HepG2 (cell line): ENCODE measurements around the gene AP1M2. TPM values are rescaled to one million over a fixed set of nuclear protein-coding genes. Genes with fewer than 3 reads are reported as not detected.

Experiments used
- ADNP ChIP-seq: sonication (generic); formaldehyde crosslinking; IDR thresholded peaks from 2 replicates; pipeline ENCODE4 v1.4.0; 2020; ENCODE audit warnings: missing genetic modification reagents
- DMAP1 ChIP-seq: IDR thresholded peaks from 2 replicates; pipeline ENCODE4 v1.6.1; 2016
- DZIP1 ChIP-seq: sonication (generic); formaldehyde crosslinking; IDR thresholded peaks from 2 replicates; pipeline ENCODE4 v1.5.0; 2020; ENCODE audit warnings: mild to moderate bottlenecking, missing genetic modification reagents
- HOXA3 ChIP-seq: sonication (generic); formaldehyde crosslinking; IDR thresholded peaks from 2 replicates; pipeline ENCODE4 v1.5.0; 2020; ENCODE audit warnings: missing genetic modification reagents
- KDM2A ChIP-seq: sonication (generic); formaldehyde crosslinking; IDR thresholded peaks from 2 replicates; pipeline ENCODE4 v1.4.0; 2020; ENCODE audit warnings: low read depth, missing genetic modification reagents, borderline replicate concordance
- MXD4 ChIP-seq: IDR thresholded peaks from 2 replicates; pipeline ENCODE4 v1.6.1; 2016; ENCODE audit warnings: mild to moderate bottlenecking, missing biosample characterization, missing genetic modification reagents
- NFE2L1 ChIP-seq: sonication (generic); formaldehyde crosslinking; IDR thresholded peaks from 2 replicates; pipeline ENCODE4 v1.4.0; 2020; ENCODE audit warnings: missing genetic modification reagents, mild to moderate bottlenecking, borderline replicate concordance
- NR0B2 ChIP-seq: sonication (generic); formaldehyde crosslinking; IDR thresholded peaks from 2 replicates; pipeline ENCODE4 v1.4.0; 2020; ENCODE audit warnings: mild to moderate bottlenecking, missing genetic modification reagents
- PRDM10 ChIP-seq: sonication (generic); formaldehyde crosslinking; IDR thresholded peaks from 2 replicates; pipeline ENCODE4 v1.4.0; 2020; ENCODE audit warnings: low read depth, missing genetic modification reagents
- RELA ChIP-seq: sonication (generic); formaldehyde crosslinking; IDR thresholded peaks from 2 replicates; pipeline ENCODE4 v1.4.0; 2020; ENCODE audit warnings: missing genetic modification reagents
- SAP130 ChIP-seq: IDR thresholded peaks from 2 replicates; pipeline ENCODE4 v1.6.1; 2016; ENCODE audit warnings: low read depth
- ZBTB25 ChIP-seq: IDR thresholded peaks from 2 replicates; pipeline ENCODE4 v1.6.1; 2018; ENCODE audit warnings: missing genetic modification reagents
- ZBTB46 ChIP-seq: sonication (generic); formaldehyde crosslinking; IDR thresholded peaks from 2 replicates; pipeline ENCODE4 v1.4.0; 2020; ENCODE audit warnings: mild to moderate bottlenecking, missing genetic modification reagents, borderline replicate concordance
- ZNF20 ChIP-seq: sonication (generic); formaldehyde crosslinking; IDR thresholded peaks from 2 replicates; pipeline ENCODE4 v1.4.0; 2020; ENCODE audit warnings: mild to moderate bottlenecking, moderate library complexity, missing genetic modification reagents
- ZNF296 ChIP-seq: sonication (generic); formaldehyde crosslinking; conservative IDR thresholded peaks from 2 replicates; pipeline ENCODE4 v1.5.0; 2020; ENCODE audit warnings: mild to moderate bottlenecking, missing genetic modification reagents
- ZNF354B ChIP-seq: sonication (generic); formaldehyde crosslinking; IDR thresholded peaks from 2 replicates; pipeline ENCODE4 v1.8.0; 2022; ENCODE audit warnings: mild to moderate bottlenecking, missing genetic modification reagents
- ZNF530 ChIP-seq: sonication (generic); formaldehyde crosslinking; IDR thresholded peaks from 2 replicates; pipeline ENCODE4 v1.5.0; 2020; ENCODE audit warnings: low read depth, mild to moderate bottlenecking, missing genetic modification reagents
- ZNF552 ChIP-seq: sonication (generic); formaldehyde crosslinking; IDR thresholded peaks from 2 replicates; pipeline ENCODE4 v1.9.0; 2022; ENCODE audit warnings: missing genetic modification reagents, mild to moderate bottlenecking, borderline replicate concordance
- ZNF598 ChIP-seq: sonication (generic); formaldehyde crosslinking; IDR thresholded peaks from 2 replicates; pipeline ENCODE4 v1.5.1; 2020; ENCODE audit warnings: mild to moderate bottlenecking, missing genetic modification reagents, borderline replicate concordance
- ZNF703 ChIP-seq: sonication (generic); formaldehyde crosslinking; IDR thresholded peaks from 2 replicates; pipeline ENCODE4 v1.5.1; 2020; ENCODE audit warnings: missing genetic modification reagents, mild to moderate bottlenecking, moderate library complexity, borderline replicate concordance
- ZNF777 ChIP-seq: sonication (generic); formaldehyde crosslinking; IDR thresholded peaks from 2 replicates; pipeline ENCODE4 v1.4.0; 2020; ENCODE audit warnings: missing genetic modification reagents
- ZNF792 ChIP-seq: IDR thresholded peaks from 2 replicates; pipeline ENCODE4 v1.6.1; 2016
- polyA plus RNA-seq, 8 experiments: library from polyadenylated mRNA; depleted of rRNA in 3 of 8; stranded (reverse) in 7 of 8; unstranded in 1 of 8; fragments of >200 nt; fragmentation: Illumina TruSeq in 4 of 8; extraction: Trizol in 4 of 8; gene quantifications; 2 replicates each; pipeline versions ENCODE4 v1.2.1 to v1.2.3, GENCODE V29; 2011 to 2016; ENCODE audit warnings: low read depth in 4 of 8, missing spikeins in 1 of 8, mixed read lengths in 1 of 8; ENCODE audit not compliant: insufficient read depth in 1 of 8
- total RNA-seq, 5 experiments: library from RNA; depleted of rRNA; stranded (reverse); fragments of >200 nt; fragmentation: Illumina TruSeq; extraction: Trizol; gene quantifications; 2 replicates each; pipeline ENCODE4 v1.2.3, GENCODE V29; 2016; ENCODE audit warnings: low read depth in 1 of 5

The AP1M2 gene
- total and polyA plus RNA-seq, 2 of the 13 experiments (the other 11 are each of a cell fraction or from before 2014, with no cell fraction given), result 6.3 to 76.8 TPM

- no peak for TF ChIP-seq ZNF777 (CRISPR knock-in tag)
- no peak for TF ChIP-seq ZBTB25 (CRISPR knock-in tag)
- no peak for TF ChIP-seq NR0B2 (CRISPR knock-in tag)
- no peak for TF ChIP-seq ZNF296 (CRISPR knock-in tag)
- no peak for TF ChIP-seq NFE2L1 (CRISPR knock-in tag)
- peak; percentile 12; the same call in 1 of the 2 replicates for TF ChIP-seq ADNP (CRISPR knock-in tag)
- no peak for TF ChIP-seq DZIP1 (CRISPR knock-in tag)
- no peak for TF ChIP-seq ZNF20
- no peak for TF ChIP-seq RELA
- no peak for TF ChIP-seq ZNF598
- no peak for TF ChIP-seq ZNF703 (CRISPR knock-in tag)
- TF ChIP-seq MXD4 (CRISPR knock-in tag), result no peak
- 0 out of 2 replicates have a peak, but pooled peaks have one; percentile 26 for TF ChIP-seq HOXA3
- no peak for TF ChIP-seq ZNF792
- TF ChIP-seq ZNF354B (CRISPR knock-in tag), result no peak
- TF ChIP-seq ZNF552 (CRISPR knock-in tag), result no peak
- peak; percentile 8; the same call in 1 of the 2 replicates for TF ChIP-seq SAP130
- TF ChIP-seq KDM2A (CRISPR knock-in tag), result no peak; the same call in 1 of the 2 replicates
- TF ChIP-seq DMAP1 (CRISPR knock-in tag), result peak; percentile 40; the same call in 1 of the 2 replicates
- no peak for TF ChIP-seq ZNF530 (CRISPR knock-in tag)
- TF ChIP-seq ZBTB46 (CRISPR knock-in tag), result no peak
- no peak for TF ChIP-seq PRDM10 (CRISPR knock-in tag)
Observed at GRCh38 chr19:10544753-10545251, 42.3 kb downstream of the AP1M2 start (continued).
